AG09319 (cell line): ENCODE data around the gene ARIH1.

Source experiments
- DNase-seq: peaks from one replicate; pipeline ENCODE4 v3.0.0-alpha.2; 2010; ENCODE audit warnings: low read depth; ENCODE audit errors: extremely low read depth
- TF ChIP-seq, protein P1 (sequence below): IDR thresholded peaks from 2 replicates; pipeline ENCODE4 v1.5.1; 2011; ENCODE audit warnings: low read depth, mild to moderate bottlenecking, inconsistent platforms, low read length, moderate library complexity

Gene ARIH1

DNA sequence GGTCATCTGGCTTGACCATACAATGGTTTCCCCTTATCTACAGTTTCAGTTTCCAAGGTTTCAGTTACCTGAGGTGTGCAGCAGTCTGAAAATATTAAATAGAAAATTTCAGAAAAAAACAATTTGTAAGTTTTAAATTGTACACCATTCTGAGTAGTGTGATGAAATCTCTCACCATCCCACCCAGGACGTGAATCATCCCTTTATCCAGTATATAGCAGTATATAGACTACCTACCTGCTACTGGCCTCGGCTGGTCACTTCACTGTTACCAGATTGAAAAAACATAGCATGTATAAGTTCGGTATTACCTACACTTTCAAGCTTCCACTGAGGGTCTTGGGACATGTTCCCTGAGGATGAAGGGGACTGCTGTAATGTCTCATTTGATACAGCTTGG, 12.0 kb downstream of the ARIH1 start:
- DNase-seq = no peak
- TF ChIP-seq, protein P1, sequence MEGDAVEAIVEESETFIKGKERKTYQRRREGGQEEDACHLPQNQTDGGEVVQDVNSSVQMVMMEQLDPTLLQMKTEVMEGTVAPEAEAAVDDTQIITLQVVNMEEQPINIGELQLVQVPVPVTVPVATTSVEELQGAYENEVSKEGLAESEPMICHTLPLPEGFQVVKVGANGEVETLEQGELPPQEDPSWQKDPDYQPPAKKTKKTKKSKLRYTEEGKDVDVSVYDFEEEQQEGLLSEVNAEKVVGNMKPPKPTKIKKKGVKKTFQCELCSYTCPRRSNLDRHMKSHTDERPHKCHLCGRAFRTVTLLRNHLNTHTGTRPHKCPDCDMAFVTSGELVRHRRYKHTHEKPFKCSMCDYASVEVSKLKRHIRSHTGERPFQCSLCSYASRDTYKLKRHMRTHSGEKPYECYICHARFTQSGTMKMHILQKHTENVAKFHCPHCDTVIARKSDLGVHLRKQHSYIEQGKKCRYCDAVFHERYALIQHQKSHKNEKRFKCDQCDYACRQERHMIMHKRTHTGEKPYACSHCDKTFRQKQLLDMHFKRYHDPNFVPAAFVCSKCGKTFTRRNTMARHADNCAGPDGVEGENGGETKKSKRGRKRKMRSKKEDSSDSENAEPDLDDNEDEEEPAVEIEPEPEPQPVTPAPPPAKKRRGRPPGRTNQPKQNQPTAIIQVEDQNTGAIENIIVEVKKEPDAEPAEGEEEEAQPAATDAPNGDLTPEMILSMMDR = no peak

DNA sequence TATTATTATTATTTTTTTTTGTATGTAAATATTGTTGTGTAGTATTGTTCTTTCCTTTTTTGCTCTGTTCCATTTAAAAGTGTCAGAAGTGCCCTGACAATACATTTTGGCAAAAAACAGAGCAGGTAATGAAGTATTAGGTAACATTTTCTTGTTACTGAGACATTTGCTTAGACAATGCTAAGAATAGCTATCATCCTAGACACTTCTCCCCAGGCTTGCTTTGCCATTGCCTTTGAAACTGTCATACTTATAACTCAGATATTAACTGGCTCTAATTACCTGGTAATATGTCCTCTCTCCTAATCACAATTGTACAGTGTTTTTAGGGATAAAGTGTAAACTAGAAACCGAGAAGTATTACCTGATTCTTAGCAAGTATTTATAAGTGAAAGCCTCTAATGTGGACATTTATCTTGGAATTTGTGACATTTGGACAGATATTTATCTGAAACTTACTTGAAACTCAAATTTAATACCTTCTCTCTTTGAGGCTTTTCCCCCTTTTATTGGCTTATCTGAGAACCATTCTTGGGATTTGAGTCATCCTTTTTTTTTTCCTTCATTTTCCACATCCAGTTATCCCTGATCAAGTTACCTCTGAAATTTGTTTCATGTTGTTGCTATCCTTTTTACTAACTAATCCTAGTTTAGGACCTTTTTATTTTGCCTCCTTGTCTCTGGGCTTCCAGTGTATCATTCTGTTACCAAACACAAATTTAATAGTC, 13.1 kb downstream of the ARIH1 start:
- TF ChIP-seq, protein P1 = no peak

DNA sequence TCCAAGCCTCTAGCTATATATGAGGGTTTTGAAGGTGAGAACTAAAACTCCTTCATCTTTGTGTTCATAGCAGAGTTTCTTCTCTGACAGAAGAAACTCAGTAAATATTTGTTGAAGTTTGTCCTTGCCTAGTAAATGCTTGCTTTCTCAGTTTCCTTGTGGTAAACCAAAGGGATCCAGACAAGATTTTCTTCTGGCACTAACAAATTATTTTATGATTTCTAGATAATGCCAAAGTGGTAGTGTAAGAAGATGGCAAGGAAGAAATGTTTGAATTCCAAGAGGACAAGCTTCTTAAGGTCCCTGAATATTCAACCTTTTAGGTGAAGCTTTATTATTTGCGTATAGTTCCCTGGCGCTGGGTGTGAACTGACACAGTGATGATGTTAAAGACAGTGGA, 14.4 kb downstream of the ARIH1 start:
- TF ChIP-seq, protein P1 = no peak
- DNase-seq = no peak

More for the DNA sequence above, 13.1 kb downstream of the ARIH1 start:
- no peak for DNase-seq

DNA sequence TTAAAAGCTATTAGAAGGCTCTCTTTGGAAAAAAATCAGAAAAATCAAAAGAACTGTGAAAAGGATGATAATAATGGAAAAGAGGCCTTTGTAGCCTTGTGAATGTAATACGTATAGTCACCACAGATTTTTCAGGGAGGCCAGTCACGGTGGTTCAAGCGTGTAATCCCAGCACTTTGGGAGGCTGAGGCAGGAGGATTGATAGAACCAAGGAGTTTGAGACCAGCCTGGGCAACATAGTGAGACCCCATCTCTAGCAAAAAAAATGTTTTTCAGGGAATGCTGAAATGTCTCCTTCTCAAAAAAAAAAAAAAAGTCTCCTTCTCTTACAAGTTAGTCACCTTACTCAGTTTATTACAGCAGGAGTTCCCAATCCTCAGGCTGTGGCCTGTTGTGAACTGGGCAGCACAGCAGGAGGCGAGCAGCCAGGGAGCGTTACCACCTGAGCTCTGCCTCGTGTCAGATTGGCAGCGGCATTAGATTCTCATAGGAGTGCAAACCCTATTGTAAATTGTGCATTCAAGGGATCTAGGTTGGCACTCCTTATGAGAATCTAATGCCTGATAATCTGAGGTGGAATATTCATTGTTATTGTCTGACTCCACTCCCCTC, 15.9 kb downstream of the ARIH1 start:
- TF ChIP-seq, protein P1 = no peak
- DNase-seq = no peak

DNA sequence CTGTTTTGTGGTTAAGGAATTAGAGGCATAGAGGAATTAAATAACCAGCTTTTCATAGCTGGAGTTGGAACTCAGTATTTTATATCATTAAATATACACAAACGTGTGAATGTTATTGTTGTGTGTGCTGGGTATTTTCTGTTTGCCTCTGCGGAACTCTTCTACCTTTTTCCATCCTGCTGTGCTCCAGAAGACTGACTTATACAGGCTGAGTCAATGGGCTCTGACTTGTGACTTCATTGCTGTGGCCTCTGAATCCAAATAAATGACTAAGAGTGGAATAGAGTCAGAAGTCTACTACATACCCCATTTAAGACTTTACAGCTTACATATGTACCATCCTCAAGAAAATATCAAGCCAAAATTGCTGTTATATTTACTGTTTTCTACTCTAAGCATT, 17.6 kb downstream of the ARIH1 start:
- no peak for DNase-seq
- TF ChIP-seq, protein P1 = no peak

DNA sequence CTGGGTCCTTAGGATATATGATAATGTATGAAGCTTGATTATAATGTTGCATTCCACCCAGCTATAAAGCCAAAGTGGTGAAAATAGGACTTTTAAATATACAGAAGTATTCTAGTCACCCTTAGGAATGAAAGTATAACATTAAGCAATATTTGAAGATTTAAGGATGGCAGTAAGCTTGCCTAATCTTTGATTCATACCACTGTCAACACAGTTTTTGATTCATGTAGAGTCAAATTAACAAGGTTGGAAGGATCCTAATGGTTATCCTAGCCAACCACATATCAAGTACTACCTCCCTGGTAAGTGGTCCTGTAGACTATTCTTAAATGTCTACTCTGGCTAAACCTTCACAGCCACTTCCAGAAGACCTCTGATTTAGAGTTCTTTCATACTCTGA, 18.6 kb downstream of the ARIH1 start:
- DNase-seq = no peak
- TF ChIP-seq, protein P1 = no peak

DNA sequence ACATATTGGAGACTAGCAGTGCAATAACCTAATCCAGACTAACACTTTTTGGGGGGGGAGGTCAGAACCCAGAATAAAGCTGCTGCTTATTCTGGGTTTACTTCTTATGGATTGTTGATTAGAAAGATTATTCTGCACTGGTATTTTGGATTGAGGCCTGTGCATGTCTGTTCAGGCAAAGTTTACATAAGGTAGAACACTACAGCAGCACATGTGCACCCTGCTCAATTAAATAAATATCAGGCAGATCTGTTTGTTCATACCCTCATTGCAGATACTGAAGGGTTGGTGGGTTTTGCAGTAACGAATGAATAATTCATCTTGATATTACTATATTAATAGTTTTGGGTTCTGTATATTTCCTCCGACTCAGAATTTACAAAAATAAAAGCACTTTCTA, 19.1 kb downstream of the ARIH1 start:
- no peak for DNase-seq
- TF ChIP-seq, protein P1 = no peak
